HEK293 (cell line): ENCODE measurements around the gene TBL1Y.

ENCODE experiments used
- CTCF ChIA-PET: fragments of 350-600 bp; formaldehyde crosslinking; extraction: SDS; loops from one replicate; lab custom pipeline; 2021; ENCODE audit warnings: antibody characterized with exemption; lab: Yijun Ruan, JAX
- POLR2A ChIA-PET: fragments of 300-600 bp; formaldehyde crosslinking; extraction: SDS; loops from one replicate; lab custom pipeline; 2020; ENCODE audit warnings: antibody characterized with exemption, inconsistent platforms; lab: Yijun Ruan, JAX
- H3K27ac ChIP-seq: fragments of 200-500 bp; sonication (Bioruptor generic); 2 replicates; pipeline ENCODE4 v1.5.1; 2014; ENCODE audit warnings: low read depth, low read length, control low read depth, inconsistent platforms; ENCODE audit errors: extremely low read depth
- H3K36me3 ChIP-seq, 2 experiments: fragments of 200-500 bp in 1 of 2; sonication (Bioruptor generic) in 1 of 2; 1 replicate in 1 of 2; 2 replicates in 1 of 2; pipeline ENCODE4 v1.5.1; 2014 to 2017; ENCODE audit warnings: inconsistent platforms in 2 of 2, low read length in 2 of 2; ENCODE audit not compliant: control insufficient read depth in 2 of 2, insufficient read depth in 1 of 2
- H3K4me1 ChIP-seq: fragments of 200-500 bp; sonication (Bioruptor generic); 2 replicates; pipeline ENCODE4 v1.5.1; 2014; ENCODE audit warnings: mild to moderate bottlenecking, low read length, inconsistent platforms; ENCODE audit not compliant: control insufficient read depth, insufficient read depth
- H3K4me3 ChIP-seq: 2 replicates; pipeline ENCODE4 v1.5.1; 2011; ENCODE audit warnings: low read depth, mild to moderate bottlenecking, control low read depth, low read length, moderate library complexity
- H3K9me3 ChIP-seq: fragments of 200-500 bp; sonication (Bioruptor generic); 2 replicates; pipeline ENCODE4 v1.5.1; 2014; ENCODE audit warnings: low read depth, low read length, inconsistent platforms; ENCODE audit not compliant: control insufficient read depth, insufficient read depth
- BCL11A ChIP-seq: fragments of 450-650 bp; formaldehyde crosslinking; IDR thresholded peaks from 2 replicates; pipeline ENCODE4 v1.5.1; 2016; ENCODE audit warnings: low read depth, missing biosample characterization, missing genetic modification characterization
- ELK4 ChIP-seq: IDR thresholded peaks from 2 replicates; pipeline ENCODE4 v1.6.1; 2011; ENCODE audit warnings: mild to moderate bottlenecking, low read depth, low read length, borderline replicate concordance
- GLI2 ChIP-seq: fragments of 450-650 bp; formaldehyde crosslinking; IDR thresholded peaks from 2 replicates; pipeline ENCODE4; 2017; ENCODE audit warnings: missing biosample characterization, missing genetic modification characterization, low read depth, borderline replicate concordance
- GLIS2 ChIP-seq: fragments of 450-650 bp; formaldehyde crosslinking; IDR thresholded peaks from 2 replicates; pipeline ENCODE4 v1.5.1; 2016; ENCODE audit warnings: missing biosample characterization, missing genetic modification characterization
- HIC1 ChIP-seq: fragments of 450-650 bp; formaldehyde crosslinking; IDR thresholded peaks from 2 replicates; pipeline ENCODE4 v1.5.1; 2016; ENCODE audit warnings: missing biosample characterization, missing genetic modification characterization
- IKZF3 ChIP-seq: fragments of 450-650 bp; IDR thresholded peaks from 2 replicates; pipeline ENCODE4 v1.5.0; 2018; ENCODE audit warnings: missing biosample characterization, mild to moderate bottlenecking, missing genetic modification characterization, moderate library complexity
- MYNN ChIP-seq: fragments of 450-650 bp; formaldehyde crosslinking; IDR thresholded peaks from 2 replicates; pipeline ENCODE4 v1.5.1; 2016; ENCODE audit warnings: missing biosample characterization, missing genetic modification characterization, borderline replicate concordance
- REPIN1 ChIP-seq: fragments of 450-650 bp; formaldehyde crosslinking; IDR thresholded peaks from 2 replicates; pipeline ENCODE4 v1.5.1; 2017; ENCODE audit warnings: missing biosample characterization, missing genetic modification characterization, low read depth
- YY1 ChIP-seq: fragments of 450-650 bp; formaldehyde crosslinking; IDR thresholded peaks from 2 replicates; pipeline ENCODE4 v1.5.1; 2018; ENCODE audit warnings: missing biosample characterization, missing genetic modification characterization
- ZFHX2 ChIP-seq: fragments of 450-650 bp; formaldehyde crosslinking; conservative IDR thresholded peaks from 2 replicates; pipeline ENCODE4 v1.5.1; 2016; ENCODE audit warnings: missing biosample characterization, missing genetic modification characterization
- ZNF175 ChIP-seq: fragments of 450-650 bp; formaldehyde crosslinking; IDR thresholded peaks from 2 replicates; pipeline ENCODE4 v1.5.1; 2016; ENCODE audit warnings: missing biosample characterization, missing genetic modification characterization
- ZNF2 ChIP-seq: fragments of 450-650 bp; formaldehyde crosslinking; IDR thresholded peaks from 2 replicates; pipeline ENCODE4 v1.5.1; 2016; ENCODE audit warnings: missing biosample characterization, missing genetic modification characterization
- ZNF211 ChIP-seq: fragments of 450-650 bp; formaldehyde crosslinking; IDR thresholded peaks from 2 replicates; pipeline ENCODE4 v1.5.1; 2016; ENCODE audit warnings: low read depth, missing biosample characterization, missing genetic modification characterization
- ZNF239 ChIP-seq: fragments of 450-650 bp; formaldehyde crosslinking; IDR thresholded peaks from 2 replicates; pipeline ENCODE4 v1.5.1; 2016; ENCODE audit warnings: missing biosample characterization, missing genetic modification characterization
- ZNF26 ChIP-seq: fragments of 450-650 bp; formaldehyde crosslinking; IDR thresholded peaks from 2 replicates; pipeline ENCODE4 v1.5.1; 2016; ENCODE audit warnings: missing biosample characterization, missing genetic modification characterization
- ZNF398 ChIP-seq: fragments of 450-650 bp; formaldehyde crosslinking; IDR thresholded peaks from 2 replicates; pipeline ENCODE4 v1.5.1; 2017; ENCODE audit warnings: missing biosample characterization, missing genetic modification characterization
- ZNF530 ChIP-seq: fragments of 450-650 bp; formaldehyde crosslinking; IDR thresholded peaks from 2 replicates; pipeline ENCODE4 v1.5.1; 2016; ENCODE audit warnings: low read depth, missing biosample characterization, missing genetic modification characterization
- ZNF544 ChIP-seq: fragments of 450-650 bp; formaldehyde crosslinking; IDR thresholded peaks from 2 replicates; pipeline ENCODE4 v1.5.0; 2017; ENCODE audit warnings: missing biosample characterization, missing genetic modification characterization
- ZNF707 ChIP-seq: fragments of 450-650 bp; formaldehyde crosslinking; IDR thresholded peaks from 2 replicates; pipeline ENCODE4 v1.5.1; 2016; ENCODE audit warnings: missing biosample characterization, missing genetic modification characterization
- ZNF776 ChIP-seq: fragments of 450-650 bp; formaldehyde crosslinking; IDR thresholded peaks from 2 replicates; pipeline ENCODE4 v1.5.0; 2017; ENCODE audit warnings: missing biosample characterization, missing genetic modification characterization, borderline replicate concordance
- ZNF843 ChIP-seq: fragments of 450-650 bp; formaldehyde crosslinking; IDR thresholded peaks from 2 replicates; pipeline ENCODE4 v1.5.1; 2016; ENCODE audit warnings: missing biosample characterization, missing genetic modification characterization
- ZSCAN18 ChIP-seq: fragments of 450-650 bp; formaldehyde crosslinking; IDR thresholded peaks from 2 replicates; pipeline ENCODE4 v1.5.1; 2016; ENCODE audit warnings: missing biosample characterization, missing genetic modification characterization

Gene TBL1Y

GRCh38 chrY:6968191-6968590 lies 57.7 kb downstream of the TBL1Y start (continued):
- no peak for TF ChIP-seq ZNF26 (tag by site-specific recombination)
- no peak for TF ChIP-seq ZNF398 (tag by site-specific recombination)
- TF ChIP-seq IKZF3 (tag by site-specific recombination): no peak
- TF ChIP-seq GLIS2 (tag by site-specific recombination): no peak
- TF ChIP-seq, all 188 proteins: peak for 0

- no peak overlapping the region for H3K27ac ChIP-seq
- ChIA-PET POLR2A (no interaction called here), CTCF (no interaction called here)
- TF ChIP-seq ZNF530 (tag by site-specific recombination) (no peak), REPIN1 (no peak), ZNF843 (no peak), ELK4 (no peak), ZNF175 (tag by site-specific recombination) (no peak)
- no peaks in the 10 kb centered on the region for H3K9me3 ChIP-seq
- H3K4me1 ChIP-seq: no peaks in the 10 kb centered on the region
- no peak overlapping the region for H3K4me3 ChIP-seq
- no peaks in the 10 kb centered on the region for H3K36me3 ChIP-seq
These were observed 61.9 kb downstream of the TBL1Y start for GRCh38 chrY:6972271-6972887.

GRCh38 chrY:6974971-6975370 lies 64.5 kb downstream of the TBL1Y start:
- CTCF ChIA-PET: no interaction called here
- H3K36me3 ChIP-seq: no peaks in the 10 kb centered on the region
- no peaks in the 10 kb centered on the region for H3K9me3 ChIP-seq
- H3K27ac ChIP-seq: no peak overlapping the region
- TF ChIP-seq HIC1: no peak
- TF ChIP-seq BCL11A (tag by site-specific recombination): no peak
- no peak for TF ChIP-seq ZNF544 (tag by site-specific recombination)
- no peak for TF ChIP-seq YY1 (tag by site-specific recombination)
- no peaks in the 10 kb centered on the region for H3K4me1 ChIP-seq
- POLR2A ChIA-PET: no interaction called here
- H3K4me3 ChIP-seq: no peak overlapping the region

GRCh38 chrY:6977783-6978182 lies 67.3 kb downstream of the TBL1Y start:
- Histone ChIP-seq H3K27ac (no peak overlapping the region), H3K4me1 (no peaks in the 10 kb centered on the region), H3K4me3 (no peak overlapping the region), H3K36me3 (no peaks in the 10 kb centered on the region), H3K9me3 (no peaks in the 10 kb centered on the region)
- CTCF ChIA-PET: no interaction called here
- POLR2A ChIA-PET: no interaction called here
- TF ChIP-seq ZFHX2 (no peak), GLI2 (tag by site-specific recombination) (no peak), ZNF2 (tag by site-specific recombination) (no peak), ZSCAN18 (tag by site-specific recombination) (no peak), ZNF776 (tag by site-specific recombination) (no peak), MYNN (no peak), ZNF211 (tag by site-specific recombination) (no peak), ZNF843 (no peak), ZNF707 (no peak), ZNF239 (tag by site-specific recombination) (no peak)
